ENCODE measurements around the gene MPC2. TPM values are rescaled to one million over a fixed set of nuclear protein-coding genes. Genes with fewer than 3 reads are reported as not detected.

Gene MPC2
- total and polyA plus RNA-seq, 12 donors: 50.0 to 186 (median 111) TPM

DNA sequence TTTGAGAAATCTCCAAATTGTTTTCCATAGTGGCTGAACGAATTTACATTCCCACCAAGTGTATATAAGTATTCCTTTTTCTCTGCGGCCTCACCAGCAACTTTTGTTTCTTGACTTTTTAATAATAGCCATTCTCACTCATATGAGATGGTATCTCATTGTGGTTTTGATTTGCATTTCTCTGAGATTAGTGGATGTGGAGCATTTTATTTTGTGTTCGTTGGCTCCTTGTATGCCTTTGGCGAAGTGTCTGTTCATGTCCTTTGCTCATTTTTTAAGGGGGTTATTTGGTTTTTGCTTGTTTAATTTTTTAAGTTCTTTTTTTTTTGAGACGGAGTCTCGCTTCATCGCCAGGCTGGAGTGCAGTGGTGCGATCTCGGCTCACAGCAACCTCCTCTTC lies 45.1 kb upstream of the MPC2 start:
- 95 to 99% (median 97%) methylated on average over 9 of the region's 9 CpGs for WGBS, 4 donors
- H3K9me3 ChIP-seq (replicated peaks in 1 of 3): no peaks in the 10 kb centered on the region
- no peak for DNase-seq
- H3K36me3 ChIP-seq (replicated peaks in 1 of 2): peaks cover 0 to 7% of the 10 kb centered on the region in 2 donors
- no peak overlapping the region for H3K4me3 ChIP-seq
- peaks cover 5 to 10% of the 10 kb centered on the region in 2 donors for H3K4me1 ChIP-seq (replicated peaks in 1 of 2)
- no peaks in the 10 kb centered on the region for H3K27me3 ChIP-seq
- no peak overlapping the region for H3K27ac ChIP-seq
- intact Hi-C loops (cut with DNase I): no loop called here
- TF ChIP-seq CTCF (IDR thresholded peaks at IDR 0.05) (no peak), POLR2A (IDR thresholded peaks at IDR 0.05) (no peak)

- WGBS, 4 donors: 93 to 97% (median 95%) methylated on average over 1 of the region's 1 CpG
- peaks cover 0 to 17% of the 10 kb centered on the region in 2 donors for H3K36me3 ChIP-seq (replicated peaks in 1 of 2)
Observed at GRCh38 chr1:167977245-167977644, 40.4 kb upstream of the MPC2 start.

DNA sequence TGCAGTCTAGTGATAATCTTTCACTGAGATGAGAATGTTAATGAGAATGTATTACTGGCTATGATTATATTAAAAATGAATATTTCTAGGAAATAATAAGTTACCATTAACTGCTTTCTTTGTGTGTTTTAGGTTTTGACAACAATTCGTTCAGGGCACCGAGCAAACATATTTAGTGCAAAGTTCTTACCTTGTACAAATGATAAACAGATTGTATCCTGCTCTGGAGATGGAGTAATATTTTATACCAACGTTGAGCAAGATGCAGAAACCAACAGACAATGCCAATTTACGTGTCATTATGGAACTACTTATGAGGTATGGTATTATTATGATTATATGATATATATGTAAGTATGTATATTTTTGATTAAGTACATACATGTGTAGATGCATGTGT lies 37.8 kb upstream of the MPC2 start:
- DNase-seq: no peak
- H3K4me1 ChIP-seq (replicated peaks in 1 of 2): no peaks in the 10 kb centered on the region
- H3K4me3 ChIP-seq: no peak overlapping the region
- H3K9me3 ChIP-seq (replicated peaks in 1 of 3): no peaks in the 10 kb centered on the region
- no peak overlapping the region for H3K27ac ChIP-seq
- intact Hi-C loops (cut with DNase I): no loop called here
- 86 to 90% (median 87%) methylated on average over 4 of the region's 4 CpGs for WGBS, 4 donors
- no peaks in the 10 kb centered on the region for H3K27me3 ChIP-seq
- TF ChIP-seq CTCF (IDR thresholded peaks at IDR 0.05) (no peak), POLR2A (IDR thresholded peaks at IDR 0.05) (no peak)
- peaks cover 0 to 17% of the 10 kb centered on the region in 2 donors for H3K36me3 ChIP-seq (replicated peaks in 1 of 2)

More at GRCh38 chr1:167977245-167977644, 40.4 kb upstream of the MPC2 start:
- Histone ChIP-seq H3K9me3 (replicated peaks in 1 of 3) (no peaks in the 10 kb centered on the region), H3K4me1 (replicated peaks in 1 of 2) (no peaks in the 10 kb centered on the region), H3K27ac (no peak overlapping the region), H3K4me3 (no peak overlapping the region), H3K27me3 (no peaks in the 10 kb centered on the region)
- intact Hi-C loops (cut with DNase I): no loop called here
- DNase-seq: no peak
- no peak for TF ChIP-seq CTCF (IDR thresholded peaks at IDR 0.05)
- no peak for TF ChIP-seq POLR2A (IDR thresholded peaks at IDR 0.05)

DNA sequence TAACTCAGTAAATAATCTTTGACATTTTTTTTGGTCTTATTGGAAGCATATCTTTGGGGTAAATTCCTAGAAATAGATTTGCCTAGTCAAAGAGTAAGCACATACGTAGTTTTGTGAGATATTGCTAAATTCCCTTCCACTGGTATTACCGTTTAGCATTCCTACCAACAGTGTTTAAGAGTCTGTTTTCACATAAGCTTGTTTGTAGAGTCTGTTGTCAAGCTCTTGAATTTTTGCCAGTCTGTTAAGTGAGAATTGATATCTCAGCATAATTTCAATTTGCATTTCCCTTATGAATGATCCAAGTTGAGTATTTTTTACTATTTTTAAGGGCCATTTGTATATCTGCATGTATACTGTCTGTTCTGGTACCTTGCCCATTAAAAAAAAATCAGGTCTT lies 37.0 kb upstream of the MPC2 start:
- Histone ChIP-seq H3K4me1 (replicated peaks in 1 of 2) (peaks cover 4 to 8% of the 10 kb centered on the region in 2 donors), H3K4me3 (no peak overlapping the region), H3K27ac (no peak overlapping the region), H3K36me3 (replicated peaks in 1 of 2) (peaks cover 0 to 17% of the 10 kb centered on the region in 2 donors), H3K9me3 (replicated peaks in 1 of 3) (no peaks in the 10 kb centered on the region), H3K27me3 (no peaks in the 10 kb centered on the region)
- intact Hi-C loops (cut with DNase I): no loop called here
- no peak for TF ChIP-seq CTCF (IDR thresholded peaks at IDR 0.05)
- no peak for TF ChIP-seq POLR2A (IDR thresholded peaks at IDR 0.05)
- 83 to 88% (median 84%) methylated on average over 2 of the region's 2 CpGs for WGBS, 4 donors
- DNase-seq: no peak
